Measurements from ENCODE around the gene PDHX.

PDHX gene

GRCh38 chr11:35042224-35042623 is 125.8 kb downstream of the PDHX start:
- DNase-seq (ENCODE audit: low spot score) = no peak
- TF ChIP-seq, protein P1, sequence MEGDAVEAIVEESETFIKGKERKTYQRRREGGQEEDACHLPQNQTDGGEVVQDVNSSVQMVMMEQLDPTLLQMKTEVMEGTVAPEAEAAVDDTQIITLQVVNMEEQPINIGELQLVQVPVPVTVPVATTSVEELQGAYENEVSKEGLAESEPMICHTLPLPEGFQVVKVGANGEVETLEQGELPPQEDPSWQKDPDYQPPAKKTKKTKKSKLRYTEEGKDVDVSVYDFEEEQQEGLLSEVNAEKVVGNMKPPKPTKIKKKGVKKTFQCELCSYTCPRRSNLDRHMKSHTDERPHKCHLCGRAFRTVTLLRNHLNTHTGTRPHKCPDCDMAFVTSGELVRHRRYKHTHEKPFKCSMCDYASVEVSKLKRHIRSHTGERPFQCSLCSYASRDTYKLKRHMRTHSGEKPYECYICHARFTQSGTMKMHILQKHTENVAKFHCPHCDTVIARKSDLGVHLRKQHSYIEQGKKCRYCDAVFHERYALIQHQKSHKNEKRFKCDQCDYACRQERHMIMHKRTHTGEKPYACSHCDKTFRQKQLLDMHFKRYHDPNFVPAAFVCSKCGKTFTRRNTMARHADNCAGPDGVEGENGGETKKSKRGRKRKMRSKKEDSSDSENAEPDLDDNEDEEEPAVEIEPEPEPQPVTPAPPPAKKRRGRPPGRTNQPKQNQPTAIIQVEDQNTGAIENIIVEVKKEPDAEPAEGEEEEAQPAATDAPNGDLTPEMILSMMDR (IDR thresholded peaks at IDR 0.05; ENCODE audit: poor library complexity, severe bottlenecking) = no peak
- no peaks in the 10 kb centered on the region for H3K36me3 ChIP-seq (ENCODE audit: low read depth)

DNA sequence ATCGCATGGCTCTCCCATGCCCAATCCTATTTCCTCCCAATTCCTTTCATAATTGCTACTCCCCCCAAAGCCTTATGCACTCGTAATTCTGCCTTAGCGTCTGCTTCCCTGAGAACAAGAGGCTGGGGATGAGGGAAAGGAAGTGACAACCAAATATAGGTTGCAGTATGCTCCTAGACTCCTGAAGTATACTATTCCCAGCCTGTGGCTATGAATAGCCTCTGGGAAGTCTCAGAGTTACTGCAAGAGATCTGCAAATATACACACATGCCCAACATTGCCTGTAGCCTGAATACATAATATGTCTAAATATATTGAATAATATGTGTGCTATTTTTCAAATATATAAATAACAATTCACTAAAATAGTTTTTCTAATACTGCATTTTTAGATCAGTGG is 126.5 kb downstream of the PDHX start:
- Histone ChIP-seq H3K9me3 (ENCODE audit: severe bottlenecking) (no peaks in the 10 kb centered on the region), H3K27me3 (ENCODE audit: insufficient read depth, poor library complexity, severe bottlenecking) (no peaks in the 10 kb centered on the region), H3K4me3 (ENCODE audit: severe bottlenecking) (no peak overlapping the region), H3K36me3 (ENCODE audit: low read depth) (no peaks in the 10 kb centered on the region), H3K4me1 (ENCODE audit: insufficient read depth, poor library complexity, severe bottlenecking) (peaks cover 31% of the 10 kb centered on the region), H3K27ac (ENCODE audit: poor library complexity, severe bottlenecking) (no peak overlapping the region)
- DNase-seq (ENCODE audit: low spot score) (no peak), ATAC-seq (ENCODE audit: low read depth) (no peak)
- TF ChIP-seq, protein P1 (IDR thresholded peaks at IDR 0.05; ENCODE audit: poor library complexity, severe bottlenecking) = no peak

More at GRCh38 chr11:35042224-35042623, 125.8 kb downstream of the PDHX start:
- Histone ChIP-seq H3K27ac (ENCODE audit: poor library complexity, severe bottlenecking) (no peak overlapping the region), H3K4me3 (ENCODE audit: severe bottlenecking) (no peak overlapping the region), H3K4me1 (ENCODE audit: insufficient read depth, poor library complexity, severe bottlenecking) (peaks cover 34% of the 10 kb centered on the region), H3K9me3 (ENCODE audit: severe bottlenecking) (no peaks in the 10 kb centered on the region), H3K27me3 (ENCODE audit: insufficient read depth, poor library complexity, severe bottlenecking) (no peaks in the 10 kb centered on the region)
- no peak for ATAC-seq (ENCODE audit: low read depth)

GRCh38 chr11:35043936-35044335 is 127.5 kb downstream of the PDHX start:
- Histone ChIP-seq H3K27ac (ENCODE audit: poor library complexity, severe bottlenecking) (no peak overlapping the region), H3K9me3 (ENCODE audit: severe bottlenecking) (no peaks in the 10 kb centered on the region), H3K4me1 (ENCODE audit: insufficient read depth, poor library complexity, severe bottlenecking) (peaks cover 21% of the 10 kb centered on the region), H3K27me3 (ENCODE audit: insufficient read depth, poor library complexity, severe bottlenecking) (no peaks in the 10 kb centered on the region), H3K36me3 (ENCODE audit: low read depth) (no peaks in the 10 kb centered on the region), H3K4me3 (ENCODE audit: severe bottlenecking) (no peak overlapping the region)
- DNase-seq (ENCODE audit: low spot score) (no peak), ATAC-seq (ENCODE audit: low read depth) (no peak)
- TF ChIP-seq, protein P1 (IDR thresholded peaks at IDR 0.05; ENCODE audit: poor library complexity, severe bottlenecking) = no peak

- H3K9me3 ChIP-seq (ENCODE audit: severe bottlenecking) = no peaks in the 10 kb centered on the region
- ATAC-seq (ENCODE audit: low read depth) = no peak
- H3K27ac ChIP-seq (ENCODE audit: poor library complexity, severe bottlenecking) = no peak overlapping the region
- H3K27me3 ChIP-seq (ENCODE audit: insufficient read depth, poor library complexity, severe bottlenecking) = no peaks in the 10 kb centered on the region
- TF ChIP-seq, protein P1 (IDR thresholded peaks at IDR 0.05; ENCODE audit: poor library complexity, severe bottlenecking) = no peak
- no peak for DNase-seq (ENCODE audit: low spot score)
- H3K36me3 ChIP-seq (ENCODE audit: low read depth) = no peaks in the 10 kb centered on the region
- no peak overlapping the region for H3K4me3 ChIP-seq (ENCODE audit: severe bottlenecking)
- H3K4me1 ChIP-seq (ENCODE audit: insufficient read depth, poor library complexity, severe bottlenecking) = peaks cover 9% of the 10 kb centered on the region
These were observed 128.9 kb downstream of the PDHX start for GRCh38 chr11:35045236-35045820.

Data from RWPE2 (cell line).